H54 (cell line): ENCODE results near the gene MGRN1.
"Not testable (repeated sequence)": the region's sequence is repeated elsewhere in the genome, so short reads cannot be mapped to it uniquely, and the experiment has no call there.

Experiments
- DNase-seq: peaks from one replicate; pipeline ENCODE4 v3.0.0; 2011; ENCODE audit warnings: low spot score, mixed read lengths; ENCODE audit not compliant: insufficient read length
- FAIRE-seq: peaks from 3 replicates; lab custom pipeline; 2011; peaks lifted over from hg19 to GRCh38; lab: Jason Lieb, UNC
- POLR2A ChIP-seq: IDR thresholded peaks from 2 replicates; pipeline ENCODE4 v1.6.1; 2011; ENCODE audit warnings: low read depth, mild to moderate bottlenecking, low read length

Gene MGRN1

GRCh38 chr16:4718466-4718865 lies 93.8 kb downstream of the MGRN1 start:
- no peak for FAIRE-seq
- no peak for DNase-seq
- TF ChIP-seq POLR2A: no peak

DNA sequence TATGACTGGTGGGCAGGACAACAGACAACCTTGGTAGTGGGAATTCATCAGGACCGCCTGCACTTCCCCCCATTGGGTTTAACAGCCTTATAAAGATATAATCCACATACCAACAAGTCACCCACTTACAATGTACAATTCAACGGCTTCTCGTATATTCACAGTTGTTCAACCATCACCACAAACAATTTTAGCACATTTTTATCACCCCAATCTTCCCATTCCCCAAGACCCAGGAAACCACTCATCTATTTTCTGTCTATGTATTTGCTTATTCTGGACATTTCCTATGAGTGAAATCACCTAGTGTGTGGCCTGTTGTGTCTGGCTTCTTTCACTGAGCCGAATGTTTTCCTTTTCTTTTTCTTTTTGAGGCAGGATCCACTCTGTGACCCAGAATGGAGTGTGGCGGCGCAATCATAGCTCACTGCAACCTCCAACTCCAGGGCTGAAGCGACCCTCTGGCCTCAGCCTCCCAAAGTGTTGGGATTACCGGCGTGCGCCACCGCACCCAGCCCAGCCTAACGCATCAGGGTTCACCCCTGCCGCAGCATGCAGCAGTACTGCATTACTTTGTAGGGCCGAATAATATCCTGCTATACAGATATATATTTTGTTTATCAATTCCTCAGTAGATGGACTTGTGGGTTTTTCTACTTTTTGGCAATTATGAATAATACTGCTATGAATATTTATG lies 98.6 kb downstream of the MGRN1 start:
- FAIRE-seq (no peak), DNase-seq (no peak)
- no peak for TF ChIP-seq POLR2A

- TF ChIP-seq POLR2A: no peak
- DNase-seq (no peak), FAIRE-seq (no peak)
These were observed 100.1 kb downstream of the MGRN1 start for GRCh38 chr16:4724661-4725270.

DNA sequence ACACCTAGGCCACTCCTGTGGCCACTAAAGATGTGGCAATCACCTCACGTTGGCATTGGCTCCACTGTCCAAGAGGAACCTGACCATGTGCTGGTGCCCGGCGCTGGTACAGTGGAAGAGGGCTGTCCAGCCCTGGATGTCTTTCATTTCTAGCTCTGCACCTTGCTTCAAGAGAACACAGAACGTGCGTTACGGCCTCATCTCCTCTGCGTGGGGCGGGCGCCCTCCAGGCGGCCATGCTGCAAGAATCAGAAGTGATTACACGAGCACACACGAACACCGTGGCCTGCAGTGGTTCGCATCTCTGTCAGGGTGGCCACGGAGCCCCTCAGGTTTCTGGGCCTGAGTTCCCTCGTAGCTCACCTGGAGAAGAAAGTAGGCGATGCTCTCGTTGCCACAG lies 102.0 kb downstream of the MGRN1 start:
- FAIRE-seq (no peak), DNase-seq (no peak)
- no peak for TF ChIP-seq POLR2A

DNA sequence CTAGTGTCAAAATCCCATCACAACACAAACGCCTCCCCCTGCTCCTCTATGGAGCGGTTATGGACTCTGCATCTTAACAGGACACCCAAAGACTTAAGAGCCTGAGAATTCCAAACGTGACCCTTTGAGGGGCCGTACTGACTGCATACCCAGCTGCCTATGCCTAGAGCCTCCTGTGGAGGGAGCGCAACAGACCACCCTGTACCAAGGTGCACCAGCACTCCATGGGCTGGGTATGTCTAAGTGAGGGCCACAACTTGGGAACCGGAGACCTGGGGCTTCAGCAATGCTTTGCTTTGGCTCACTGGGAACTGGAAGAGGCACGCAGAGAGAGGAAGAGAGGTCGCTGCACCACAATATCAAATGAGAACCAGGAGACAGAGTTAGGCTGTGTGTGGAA lies 104.0 kb downstream of the MGRN1 start:
- FAIRE-seq (no peak), DNase-seq (no peak)
- no peak for TF ChIP-seq POLR2A

GRCh38 chr16:4729876-4730275 lies 105.2 kb downstream of the MGRN1 start:
- DNase-seq (no peak), FAIRE-seq (no peak)
- TF ChIP-seq POLR2A: no peak

DNA sequence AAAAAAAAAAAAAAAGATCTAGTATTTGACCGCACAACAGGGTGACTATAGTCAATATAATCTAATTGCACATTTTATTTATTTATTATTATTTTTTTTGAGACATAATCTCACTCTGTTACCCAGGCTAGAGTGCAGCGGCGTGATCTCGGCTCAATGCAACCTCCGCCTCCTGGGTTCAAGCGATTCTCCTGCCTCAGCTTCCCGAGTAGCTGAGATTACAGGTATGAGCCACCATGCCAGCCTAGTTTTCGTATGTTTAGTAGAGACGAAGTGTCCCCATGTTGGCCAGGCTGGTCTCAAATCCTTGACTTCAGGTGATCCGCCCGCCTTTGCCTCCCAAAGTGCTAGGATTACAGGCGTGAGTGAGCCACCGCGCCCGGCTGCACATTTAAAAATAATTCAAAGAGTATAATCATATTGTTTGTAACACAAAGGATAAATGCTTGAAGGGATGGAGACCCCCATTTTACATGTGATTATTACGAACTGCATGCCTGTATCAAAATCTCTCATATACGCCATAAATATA lies 108.7 kb downstream of the MGRN1 start:
- no peak for TF ChIP-seq POLR2A
- FAIRE-seq (no peak), DNase-seq (no peak)

DNA sequence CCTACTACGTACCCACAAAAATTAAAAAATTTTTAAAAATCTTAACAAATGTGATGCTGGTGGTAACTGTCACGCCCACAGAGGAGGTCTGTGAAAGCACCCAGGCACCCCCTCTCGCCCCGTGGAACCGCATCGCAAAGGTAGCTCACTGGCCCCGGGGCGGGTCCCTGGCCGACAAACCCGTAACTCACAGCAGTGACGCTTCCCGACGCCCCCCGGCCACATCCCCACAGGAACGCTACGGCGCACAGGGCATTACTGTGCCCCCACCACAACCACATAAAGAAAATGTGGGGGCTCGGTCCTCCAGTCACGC lies 109.1 kb downstream of the MGRN1 start:
- TF ChIP-seq POLR2A: no peak
- FAIRE-seq (no peak), DNase-seq (no peak)

DNA sequence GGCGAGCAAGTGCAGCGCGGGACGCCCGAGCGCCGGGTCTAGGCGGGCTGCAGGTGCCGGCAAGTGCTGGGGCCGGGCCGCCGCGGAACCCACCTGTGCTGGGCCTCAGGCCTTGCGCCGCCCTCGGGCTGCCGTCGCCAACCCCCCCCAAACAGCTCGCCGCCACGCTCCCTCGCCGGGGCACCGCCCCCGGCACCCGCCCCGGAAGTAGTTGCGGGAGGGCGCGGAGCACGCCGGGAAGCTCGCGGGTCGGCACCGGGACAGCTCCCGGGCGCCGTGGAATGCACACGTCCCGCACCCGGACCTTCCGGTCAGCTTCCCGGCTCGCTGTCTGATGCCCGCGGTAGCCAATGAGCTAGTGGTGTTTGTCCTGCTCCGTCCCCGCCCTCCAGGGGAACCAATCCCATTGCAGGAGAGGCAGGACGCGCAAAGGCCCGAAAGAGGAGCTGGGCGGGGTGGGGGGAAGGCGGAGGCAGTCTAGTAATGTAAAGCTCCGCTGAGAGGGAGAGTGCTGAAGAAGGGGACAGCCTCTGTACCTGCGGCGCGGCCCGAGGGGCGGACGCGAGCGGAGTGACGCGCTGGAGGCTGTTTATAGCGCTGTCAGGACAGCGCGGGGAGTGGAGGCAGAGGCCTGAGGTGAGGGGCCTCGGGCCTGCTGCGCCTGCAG lies 109.6 kb downstream of the MGRN1 start, which contains the start of the genes ANKS3 and DNAAF8:
Gene ANKS3 (minus strand): TSS at position 209 of the 667 bp plus-strand sequence. CDS start 4,122 bp downstream, outside the sequence.
Gene DNAAF8 (plus strand): TSS at position 475 of the 667 bp plus-strand sequence. CDS start 1,978 bp downstream, outside the sequence.
- peak; percentile 78 for FAIRE-seq
- peak; percentile 49 for TF ChIP-seq POLR2A
- peak; percentile 98 for DNase-seq

- peak; percentile 60 for TF ChIP-seq POLR2A
- peak; percentile 93 for DNase-seq
- no peak for FAIRE-seq
These were observed 110.3 kb downstream of the MGRN1 start for GRCh38 chr16:4734730-4735535.

DNA sequence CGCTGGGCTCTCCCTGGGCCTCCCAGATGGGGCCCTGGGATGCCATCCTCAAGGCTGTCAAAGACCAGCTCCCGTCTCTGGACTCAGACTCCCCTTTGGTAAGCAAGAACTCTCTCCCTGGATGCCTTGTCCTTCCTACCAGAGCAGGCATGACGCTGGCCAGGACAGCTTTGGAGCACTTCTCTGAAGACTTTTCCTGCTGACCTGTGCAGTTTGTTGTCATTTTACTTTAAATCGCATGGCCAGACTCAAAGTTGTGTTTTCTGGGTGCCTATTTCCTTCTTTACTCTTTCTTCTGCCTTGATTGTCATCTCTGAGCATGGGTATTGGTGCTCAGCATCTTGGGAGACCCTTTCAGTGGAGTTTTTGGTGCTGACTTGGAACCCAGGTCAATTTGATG lies 111.9 kb downstream of the MGRN1 start:
- DNase-seq: no peak
- FAIRE-seq: no peak
- no peak for TF ChIP-seq POLR2A

DNA sequence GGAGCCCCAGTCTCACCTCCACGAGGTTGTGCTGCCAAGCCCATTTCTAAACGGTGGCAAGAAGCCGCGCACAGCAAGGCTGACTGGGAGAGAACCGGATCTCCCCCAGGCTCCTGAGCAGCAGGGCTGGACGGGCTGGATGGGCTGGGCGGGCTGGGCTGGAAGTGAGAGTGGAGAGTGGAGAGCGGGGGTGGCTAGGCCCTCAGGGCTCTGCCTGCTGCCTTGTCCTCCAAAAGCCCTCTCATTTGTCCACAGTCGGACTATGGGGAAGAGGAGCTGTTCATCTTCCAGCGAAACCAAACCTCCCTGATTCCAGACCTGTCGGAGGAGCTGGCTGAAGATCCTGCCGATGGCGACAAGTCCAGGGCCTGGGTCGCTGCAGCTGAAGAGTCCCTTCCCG lies 112.9 kb downstream of the MGRN1 start:
- FAIRE-seq: no peak
- DNase-seq: no peak
- TF ChIP-seq POLR2A: no peak

- DNase-seq, FAIRE-seq: not testable (repeated sequence)
These were observed 113.7 kb downstream of the MGRN1 start for GRCh38 chr16:4738370-4738769.
